CD4-positive, alpha-beta T cell (primary cell): ENCODE data around the gene TRUB2. TPM values are rescaled to one million over a fixed set of nuclear protein-coding genes. Genes with fewer than 3 reads are reported as not detected.
"Not testable (repeated sequence)": the region's sequence is repeated elsewhere in the genome, so short reads cannot be mapped to it uniquely, and the experiment has no call there.

Experiments
- ATAC-seq: fragments of 200-7000 bp; cut with Tn5 transposase; one replicate; pipeline ENCODE4 v1.10.0; 2022; ENCODE audit warnings: mild to moderate bottlenecking; ENCODE audit not compliant: poor library complexity
- CTCF ChIA-PET: fragments of 350-600 bp; sonication (Branson Sonifier 250); formaldehyde crosslinking; loops from one replicate; lab custom pipeline; 2021; ENCODE audit warnings: antibody characterized with exemption, inconsistent platforms; lab: Charles Lee
- POLR2A ChIA-PET: fragments of 350-600 bp; sonication (Branson Sonifier 250); formaldehyde crosslinking; loops from one replicate; lab custom pipeline; 2021; ENCODE audit warnings: antibody characterized with exemption, inconsistent platforms; lab: Charles Lee
- DNase-seq, 14 experiments: peaks; one replicate each; pipeline ENCODE4 v3.0.0-alpha.2; 2013 to 2020; ENCODE audit warnings: mixed read lengths in 2 of 14
- H3K27ac ChIP-seq, 2 donors: one replicate each; pipeline versions ENCODE4 v1.5.1 to v1.7.0; 2013; ENCODE audit warnings: low read length in 2 of 2, low read depth in 1 of 2, mild to moderate bottlenecking in 1 of 2
- H3K27me3 ChIP-seq, 2 experiments: 1 replicate in 1 of 2; 2 replicates in 1 of 2; pipeline versions ENCODE4 v1.6.1 to v1.7.0; 2013; ENCODE audit warnings: low read length in 2 of 2, control low read depth in 1 of 2, mild to moderate bottlenecking in 1 of 2, moderate library complexity in 1 of 2; ENCODE audit not compliant: insufficient read depth in 2 of 2, control insufficient read depth in 1 of 2
- H3K36me3 ChIP-seq: one replicate; pipeline ENCODE4 v1.6.1; 2013; ENCODE audit warnings: low read length, control low read depth; ENCODE audit not compliant: insufficient read depth
- H3K4me1 ChIP-seq: one replicate; pipeline ENCODE4 v1.6.1; 2013; ENCODE audit warnings: low read length, control low read depth; ENCODE audit not compliant: insufficient read depth
- H3K4me3 ChIP-seq: one replicate; pipeline ENCODE4 v1.5.1; 2013; ENCODE audit warnings: mild to moderate bottlenecking, low read length, moderate library complexity
- H3K9me3 ChIP-seq, 2 experiments: 1 replicate in 1 of 2; 2 replicates in 1 of 2; pipeline versions ENCODE4 v1.6.1 to v1.7.0; 2013; ENCODE audit warnings: low read length in 2 of 2, mild to moderate bottlenecking in 2 of 2, control low read depth in 1 of 2, moderate library complexity in 1 of 2; ENCODE audit not compliant: control insufficient read depth in 1 of 2, insufficient read depth in 1 of 2
- H3K27ac Mint-ChIP-seq: one replicate; pipeline ENCODE4 v1.8.0; 2020; ENCODE audit warnings: mixed read lengths
- H3K27me3 Mint-ChIP-seq: one replicate; pipeline ENCODE4 v1.8.0; 2021; ENCODE audit warnings: mixed read lengths
- H3K36me3 Mint-ChIP-seq: one replicate; pipeline ENCODE4 v1.8.0; 2021; ENCODE audit warnings: low read depth, mixed read lengths
- H3K4me1 Mint-ChIP-seq: one replicate; pipeline ENCODE4 v1.8.0; 2021; ENCODE audit warnings: low read depth, mixed read lengths
- H3K4me3 Mint-ChIP-seq: one replicate; pipeline ENCODE4 v1.8.0; 2020; ENCODE audit warnings: mild to moderate bottlenecking, mixed read lengths
- H3K9me3 Mint-ChIP-seq: one replicate; pipeline ENCODE4 v1.8.0; 2020; ENCODE audit warnings: mixed read lengths
- CTCF ChIP-seq: fragments of 200-600 bp; IDR thresholded peaks from one replicate; pipeline ENCODE4 v1.8.0; 2022; ENCODE audit warnings: antibody characterized with exemption, mild to moderate bottlenecking
- intact Hi-C, 2 experiments: fragments of 100-400 bp; cut with DNase I in 1 of 2; cut with micrococcal nuclease in 1 of 2; formaldehyde crosslinking; loops; one replicate each; pipeline versions ENCODE4 v1.15.1 to v1.9.0; 2023 to 2025; cut with DNase I, micrococcal nuclease
- total RNA-seq, 174 experiments: library from RNA in 2 of 174; stranded (reverse) in 2 of 174; gene quantifications; one replicate each; pipeline ENCODE4 v1.2.3 and lab custom pipeline; 2021 to 2026

The TRUB2 gene
- total RNA-seq, 2 experiments from 2014 or later = 4.8 to 6.5 TPM

GRCh38 chr9:128285033-128285784, 37.0 kb downstream of the TRUB2 start:
- Mint-ChIP-seq H3K9me3 (no peaks in the 10 kb centered on the region), H3K4me3 (no peak overlapping the region), H3K27me3 (no peaks in the 10 kb centered on the region), H3K4me1 (no peaks in the 10 kb centered on the region), H3K36me3 (peaks cover 22% of the 10 kb centered on the region), H3K27ac (no peak overlapping the region)
- POLR2A ChIA-PET = no interaction called here
- CTCF ChIA-PET = no interaction called here
- no peak overlapping the region for H3K27ac ChIP-seq
- TF ChIP-seq CTCF = no peak
- H3K27me3 ChIP-seq = no peaks in the 10 kb centered on the region
- H3K4me3 ChIP-seq = no peak overlapping the region
- ATAC-seq = no peak
- H3K4me1 ChIP-seq = no peaks in the 10 kb centered on the region
- intact Hi-C loops = no loop called here
- DNase-seq = no peak
- H3K9me3 ChIP-seq = no peaks in the 10 kb centered on the region
- H3K36me3 ChIP-seq = peaks cover 18% of the 10 kb centered on the region

- DNase-seq = no peak
These were observed 39.7 kb downstream of the TRUB2 start for GRCh38 chr9:128282500-128282899.

GRCh38 chr9:128280084-128280622, 42.1 kb downstream of the TRUB2 start:
- Histone ChIP-seq H3K27ac (no peak overlapping the region), H3K4me3 (no peak overlapping the region), H3K36me3 (peaks cover under 1% of the 10 kb centered on the region), H3K27me3 (no peaks in the 10 kb centered on the region), H3K4me1 (peaks cover 18% of the 10 kb centered on the region), H3K9me3 (no peaks in the 10 kb centered on the region)
- TF ChIP-seq CTCF = no peak
- Mint-ChIP-seq H3K36me3 (peaks cover 25% of the 10 kb centered on the region), H3K4me3 (no peak overlapping the region), H3K4me1 (peaks cover 22% of the 10 kb centered on the region), H3K27me3 (no peaks in the 10 kb centered on the region), H3K27ac (peak overlapping the region; percentile 71), H3K9me3 (no peaks in the 10 kb centered on the region)
- CTCF ChIA-PET = no interaction called here
- POLR2A ChIA-PET = no interaction called here
- intact Hi-C loops = no loop called here
- ATAC-seq = no peak
- no peak for DNase-seq

More at GRCh38 chr9:128282500-128282899, 39.7 kb downstream of the TRUB2 start:
- ChIA-PET CTCF (no interaction called here), POLR2A (no interaction called here)
- no peak overlapping the region for H3K4me3 ChIP-seq
- Mint-ChIP-seq H3K4me1 (peaks cover 5% of the 10 kb centered on the region), H3K27ac (no peak overlapping the region), H3K36me3 (peaks cover 15% of the 10 kb centered on the region), H3K4me3 (no peak overlapping the region), H3K9me3 (no peaks in the 10 kb centered on the region), H3K27me3 (no peaks in the 10 kb centered on the region)
- peaks cover 15% of the 10 kb centered on the region for H3K36me3 ChIP-seq
- no peak for TF ChIP-seq CTCF
- H3K9me3 ChIP-seq = no peaks in the 10 kb centered on the region
- peaks cover 4% of the 10 kb centered on the region for H3K4me1 ChIP-seq
- intact Hi-C loops = no loop called here
- no peak for ATAC-seq
- no peaks in the 10 kb centered on the region for H3K27me3 ChIP-seq
- H3K27ac ChIP-seq = no peak overlapping the region

- H3K27ac ChIP-seq, H3K27me3 Mint-ChIP-seq, H3K4me3 ChIP-seq, H3K9me3 ChIP-seq, H3K36me3 ChIP-seq, ATAC-seq, H3K27me3 ChIP-seq, H3K9me3 Mint-ChIP-seq, DNase-seq, POLR2A ChIA-PET: not testable (repeated sequence)
- Mint-ChIP-seq H3K4me1 (peaks cover 28% of the 10 kb centered on the region), H3K27ac (peak overlapping the region; percentile 71), H3K36me3 (peaks cover 31% of the 10 kb centered on the region), H3K4me3 (peak overlapping the region; percentile 73)
- H3K4me1 ChIP-seq = peaks cover 26% of the 10 kb centered on the region
- CTCF ChIA-PET = interaction anchor here (0.7 kb wide), 1 partner anchor 87 kb away, joined by 3 read pairs; no protein-coding TSS in a partner anchor
- intact Hi-C loops = loop anchor here in 1 of 2 experiments (5.0 kb wide), 1 partner anchor 748 kb away; the partner anchor contains the start of gene SH3GLB2
These were observed 42.9 kb downstream of the TRUB2 start for GRCh38 chr9:128279088-128280073.
